GM23338 (cell line): ENCODE measurements around the gene CSNK1E. TPM values are rescaled to one million over a fixed set of nuclear protein-coding genes. Genes with fewer than 3 reads are reported as not detected.

Source experiments
- ATAC-seq: fragments of 200-7000 bp; cut with Tn5 transposase; 3 replicates; pipeline ENCODE4 v1.9.1; 2020
- DNase-seq: peaks from one replicate; pipeline ENCODE4 v3.0.0-alpha.2; 2015; ENCODE audit warnings: low spot score
- H2AFZ ChIP-seq: fragments of 200-600 bp; sonication (generic); 2 replicates; pipeline ENCODE4 v1.8.0; 2016; ENCODE audit warnings: antibody characterized with exemption, mild to moderate bottlenecking, moderate library complexity
- H3F3A ChIP-seq: fragments of 200-600 bp; sonication (generic); replicated peaks from 2 replicates; pipeline ENCODE4 v1.8.0; 2017; ENCODE audit warnings: antibody characterized with exemption, mixed run types, low read depth
- H3K27ac ChIP-seq: fragments of 200-600 bp; sonication (generic); 2 replicates; pipeline ENCODE4 v1.6.1; 2016; ENCODE audit warnings: low read depth
- H3K27me3 ChIP-seq: fragments of 200-600 bp; sonication (generic); 2 replicates; pipeline ENCODE4 v1.8.0; 2016; ENCODE audit warnings: mild to moderate bottlenecking, mixed run types, moderate library complexity; ENCODE audit not compliant: insufficient read depth
- H3K36me3 ChIP-seq: fragments of 200-600 bp; sonication (generic); 2 replicates; pipeline ENCODE4 v1.8.0; 2016; ENCODE audit warnings: mild to moderate bottlenecking; ENCODE audit not compliant: insufficient read depth
- H3K4me1 ChIP-seq: fragments of 200-600 bp; sonication (generic); 2 replicates; pipeline ENCODE4 v1.8.0; 2016; ENCODE audit warnings: mild to moderate bottlenecking, moderate library complexity; ENCODE audit not compliant: insufficient read depth
- H3K4me2 ChIP-seq: fragments of 200-600 bp; sonication (generic); 2 replicates; pipeline ENCODE4 v1.7.1; 2017; ENCODE audit warnings: mixed run types
- H3K4me3 ChIP-seq: fragments of 200-600 bp; sonication (generic); 2 replicates; pipeline ENCODE4 v1.6.1; 2016; ENCODE audit warnings: mixed run types
- H3K79me2 ChIP-seq: fragments of 200-600 bp; sonication (generic); replicated peaks from 2 replicates; pipeline ENCODE4 v1.8.0; 2017; ENCODE audit warnings: mild to moderate bottlenecking; ENCODE audit not compliant: insufficient read depth
- H3K9me2 ChIP-seq: fragments of 200-600 bp; sonication (generic); 2 replicates; pipeline ENCODE4 v1.8.0; 2017; ENCODE audit not compliant: insufficient read depth
- H4K20me1 ChIP-seq: fragments of 200-600 bp; sonication (generic); replicated peaks from 2 replicates; pipeline ENCODE4 v1.8.0; 2017; ENCODE audit warnings: mild to moderate bottlenecking; ENCODE audit not compliant: insufficient read depth
- H3K27ac Mint-ChIP-seq: 2 replicates; pipeline ENCODE4 v1.8.0; 2020; ENCODE audit warnings: inconsistent platforms, mild to moderate bottlenecking, moderate library complexity, mixed read lengths
- H3K27me3 Mint-ChIP-seq: 3 replicates; pipeline ENCODE4 v1.8.0; 2022; ENCODE audit warnings: low read depth, mild to moderate bottlenecking, moderate library complexity, mixed read lengths, inconsistent platforms; ENCODE audit not compliant: insufficient read depth, poor library complexity
- H3K36me3 Mint-ChIP-seq: 3 replicates; pipeline ENCODE4 v1.8.0; 2021; ENCODE audit warnings: low read depth, mild to moderate bottlenecking, inconsistent platforms, moderate library complexity, mixed read lengths
- H3K4me1 Mint-ChIP-seq: 3 replicates; pipeline ENCODE4 v1.8.0; 2020; ENCODE audit warnings: mild to moderate bottlenecking, inconsistent platforms, mixed read lengths
- H3K4me3 Mint-ChIP-seq: 3 replicates; pipeline ENCODE4 v1.8.0; 2021; ENCODE audit warnings: moderate library complexity, mild to moderate bottlenecking, inconsistent platforms, mixed read lengths
- H3K9me3 Mint-ChIP-seq: 3 replicates; pipeline ENCODE4 v1.8.0; 2020; ENCODE audit warnings: moderate library complexity, mild to moderate bottlenecking, inconsistent platforms, mixed read lengths
- ETS1 ChIP-seq: IDR thresholded peaks from 2 replicates; pipeline ENCODE4 v1.6.1; 2016; ENCODE audit warnings: antibody characterized with exemption
- JUNB ChIP-seq: IDR thresholded peaks from one replicate; pipeline ENCODE4 v1.6.1; 2016; ENCODE audit warnings: antibody characterized with exemption; ENCODE audit not compliant: unreplicated experiment
- polyA plus RNA-seq: library from polyadenylated mRNA; unstranded; fragments of >200 nt; fragmentation: Nextera tagmentation; extraction: Ambion mirVana; gene quantifications from 2 replicates; pipeline ENCODE4 v1.2.1, GENCODE V29; 2016
- total RNA-seq: library from RNA; depleted of rRNA; stranded (reverse); fragments of >200 nt; shearing (Covaris generic); gene quantifications from 2 replicates; pipeline ENCODE4 v1.2.3, GENCODE V29; 2014
- TF ChIP-seq, protein P1 (sequence below): fragments of 250-450 bp; sonication (Bioruptor Pico); IDR thresholded peaks from 2 replicates; pipeline ENCODE4 v1.5.0; 2020; ENCODE audit warnings: mild to moderate bottlenecking, moderate library complexity

The CSNK1E gene
- total and polyA plus RNA-seq, 2 experiments from 2014 or later: 180 to 259 TPM

DNA sequence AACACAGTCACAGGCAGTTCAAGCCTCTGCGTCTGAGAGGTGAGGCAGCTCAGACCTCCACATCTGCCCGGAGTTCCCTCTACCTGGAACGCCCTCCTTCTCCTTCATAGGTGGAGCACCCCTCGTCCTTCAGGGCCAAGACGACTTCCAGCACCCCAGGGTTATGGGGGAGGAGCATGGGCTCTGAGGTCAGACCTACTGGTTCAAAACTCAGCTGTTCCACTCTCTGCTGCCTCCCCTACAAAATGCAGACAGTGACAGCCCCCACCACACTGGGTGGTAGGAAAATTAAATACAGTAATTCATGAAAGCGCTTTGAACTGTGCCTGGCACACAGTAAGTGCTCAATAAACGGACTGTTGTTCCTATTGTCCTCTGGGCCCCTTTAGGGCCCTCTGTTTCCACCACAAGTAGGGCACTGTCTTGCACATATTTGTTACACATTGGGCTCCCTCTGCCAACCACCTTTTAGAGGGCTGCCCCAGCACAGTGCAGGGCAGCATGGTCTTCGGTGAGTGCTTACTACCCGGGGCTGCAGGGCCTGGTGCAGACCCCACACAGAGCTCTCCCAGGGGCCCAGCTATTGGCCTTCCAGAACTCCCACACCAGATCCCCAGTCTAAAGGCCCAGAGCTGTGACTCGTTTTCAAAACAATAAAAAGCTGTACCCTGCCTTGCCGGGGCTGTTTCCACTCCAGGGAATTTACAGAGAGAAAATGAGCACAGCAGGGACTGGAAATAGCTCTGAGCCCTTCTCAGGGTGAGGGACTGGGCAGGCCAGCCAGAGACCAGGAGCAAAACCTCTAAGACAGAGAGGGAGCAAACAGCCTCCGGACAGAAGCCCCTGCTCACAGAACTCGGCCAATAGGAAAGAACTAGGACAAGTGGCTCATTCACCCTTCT lies 46.9 kb downstream of the CSNK1E start (continued):
- TF ChIP-seq, protein P1, sequence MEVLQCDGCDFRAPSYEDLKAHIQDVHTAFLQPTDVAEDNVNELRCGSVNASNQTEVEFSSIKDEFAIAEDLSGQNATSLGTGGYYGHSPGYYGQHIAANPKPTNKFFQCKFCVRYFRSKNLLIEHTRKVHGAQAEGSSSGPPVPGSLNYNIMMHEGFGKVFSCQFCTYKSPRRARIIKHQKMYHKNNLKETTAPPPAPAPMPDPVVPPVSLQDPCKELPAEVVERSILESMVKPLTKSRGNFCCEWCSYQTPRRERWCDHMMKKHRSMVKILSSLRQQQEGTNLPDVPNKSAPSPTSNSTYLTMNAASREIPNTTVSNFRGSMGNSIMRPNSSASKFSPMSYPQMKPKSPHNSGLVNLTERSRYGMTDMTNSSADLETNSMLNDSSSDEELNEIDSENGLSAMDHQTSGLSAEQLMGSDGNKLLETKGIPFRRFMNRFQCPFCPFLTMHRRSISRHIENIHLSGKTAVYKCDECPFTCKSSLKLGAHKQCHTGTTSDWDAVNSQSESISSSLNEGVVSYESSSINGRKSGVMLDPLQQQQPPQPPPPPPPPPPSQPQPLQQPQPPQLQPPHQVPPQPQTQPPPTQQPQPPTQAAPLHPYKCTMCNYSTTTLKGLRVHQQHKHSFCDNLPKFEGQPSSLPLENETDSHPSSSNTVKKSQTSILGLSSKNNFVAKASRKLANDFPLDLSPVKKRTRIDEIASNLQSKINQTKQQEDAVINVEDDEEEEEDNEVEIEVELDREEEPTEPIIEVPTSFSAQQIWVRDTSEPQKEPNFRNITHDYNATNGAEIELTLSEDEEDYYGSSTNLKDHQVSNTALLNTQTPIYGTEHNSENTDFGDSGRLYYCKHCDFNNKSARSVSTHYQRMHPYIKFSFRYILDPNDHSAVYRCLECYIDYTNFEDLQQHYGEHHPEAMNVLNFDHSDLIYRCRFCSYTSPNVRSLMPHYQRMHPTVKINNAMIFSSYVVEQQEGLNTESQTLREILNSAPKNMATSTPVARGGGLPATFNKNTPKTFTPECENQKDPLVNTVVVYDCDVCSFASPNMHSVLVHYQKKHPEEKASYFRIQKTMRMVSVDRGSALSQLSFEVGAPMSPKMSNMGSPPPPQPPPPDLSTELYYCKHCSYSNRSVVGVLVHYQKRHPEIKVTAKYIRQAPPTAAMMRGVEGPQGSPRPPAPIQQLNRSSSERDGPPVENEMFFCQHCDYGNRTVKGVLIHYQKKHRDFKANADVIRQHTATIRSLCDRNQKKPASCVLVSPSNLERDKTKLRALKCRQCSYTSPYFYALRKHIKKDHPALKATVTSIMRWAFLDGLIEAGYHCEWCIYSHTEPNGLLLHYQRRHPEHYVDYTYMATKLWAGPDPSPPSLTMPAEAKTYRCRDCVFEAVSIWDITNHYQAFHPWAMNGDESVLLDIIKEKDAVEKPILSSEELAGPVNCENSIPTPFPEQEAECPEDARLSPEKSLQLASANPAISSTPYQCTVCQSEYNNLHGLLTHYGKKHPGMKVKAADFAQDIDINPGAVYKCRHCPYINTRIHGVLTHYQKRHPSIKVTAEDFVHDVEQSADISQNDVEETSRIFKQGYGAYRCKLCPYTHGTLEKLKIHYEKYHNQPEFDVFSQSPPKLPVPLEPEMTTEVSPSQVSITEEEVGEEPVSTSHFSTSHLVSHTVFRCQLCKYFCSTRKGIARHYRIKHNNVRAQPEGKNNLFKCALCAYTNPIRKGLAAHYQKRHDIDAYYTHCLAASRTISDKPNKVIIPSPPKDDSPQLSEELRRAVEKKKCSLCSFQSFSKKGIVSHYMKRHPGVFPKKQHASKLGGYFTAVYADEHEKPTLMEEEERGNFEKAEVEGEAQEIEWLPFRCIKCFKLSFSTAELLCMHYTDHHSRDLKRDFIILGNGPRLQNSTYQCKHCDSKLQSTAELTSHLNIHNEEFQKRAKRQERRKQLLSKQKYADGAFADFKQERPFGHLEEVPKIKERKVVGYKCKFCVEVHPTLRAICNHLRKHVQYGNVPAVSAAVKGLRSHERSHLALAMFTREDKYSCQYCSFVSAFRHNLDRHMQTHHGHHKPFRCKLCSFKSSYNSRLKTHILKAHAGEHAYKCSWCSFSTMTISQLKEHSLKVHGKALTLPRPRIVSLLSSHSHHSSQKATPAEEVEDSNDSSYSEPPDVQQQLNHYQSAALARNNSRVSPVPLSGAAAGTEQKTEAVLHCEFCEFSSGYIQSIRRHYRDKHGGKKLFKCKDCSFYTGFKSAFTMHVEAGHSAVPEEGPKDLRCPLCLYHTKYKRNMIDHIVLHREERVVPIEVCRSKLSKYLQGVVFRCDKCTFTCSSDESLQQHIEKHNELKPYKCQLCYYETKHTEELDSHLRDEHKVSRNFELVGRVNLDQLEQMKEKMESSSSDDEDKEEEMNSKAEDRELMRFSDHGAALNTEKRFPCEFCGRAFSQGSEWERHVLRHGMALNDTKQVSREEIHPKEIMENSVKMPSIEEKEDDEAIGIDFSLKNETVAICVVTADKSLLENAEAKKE (CRISPR knock-in tag): no peak
- no peak for TF ChIP-seq JUNB

- H3K27ac Mint-ChIP-seq: no peak overlapping the region
- H3K27ac ChIP-seq: no peak overlapping the region
- TF ChIP-seq ETS1: no peak
- TF ChIP-seq, protein P1 (CRISPR knock-in tag): no peak
- peaks cover 9% of the 10 kb centered on the region; the same call in 1 of the 2 replicates for H3K27me3 ChIP-seq
- H3F3A ChIP-seq: peaks cover 16% of the 10 kb centered on the region
- peaks cover 20% of the 10 kb centered on the region for H3K27me3 Mint-ChIP-seq
- H3K9me2 ChIP-seq: no peaks in the 10 kb centered on the region
- H3K79me2 ChIP-seq: peaks cover 81% of the 10 kb centered on the region
- no peaks in the 10 kb centered on the region for H3K9me3 Mint-ChIP-seq
- H3K36me3 Mint-ChIP-seq: peaks cover 7% of the 10 kb centered on the region; the same call in 2 of the 3 replicates
- H3K4me3 Mint-ChIP-seq: no peak overlapping the region
- DNase-seq (no peak), ATAC-seq (no peak)
- H3K4me1 Mint-ChIP-seq: peaks cover 45% of the 10 kb centered on the region
- H4K20me1 ChIP-seq: peaks cover 47% of the 10 kb centered on the region
- H2AFZ ChIP-seq: no peak overlapping the region
- H3K4me2 ChIP-seq: no peak overlapping the region
- peaks cover 29% of the 10 kb centered on the region for H3K4me1 ChIP-seq
- H3K36me3 ChIP-seq: no peaks in the 10 kb centered on the region
- H3K4me3 ChIP-seq: no peak overlapping the region
Observed at GRCh38 chr22:38269466-38269865, 47.8 kb downstream of the CSNK1E start.
